Ectodermal cell (in vitro differentiated cells): Measurements from ENCODE around the gene CLN6.
"Not testable (repeated sequence)": the region's sequence is repeated elsewhere in the genome, so short reads cannot be mapped to it uniquely, and the experiment has no call there.

Source experiments
- H3K27ac ChIP-seq: 2 replicates; pipeline ENCODE4 v1.7.0; 2013; ENCODE audit warnings: mild to moderate bottlenecking, low read depth, low read length; ENCODE audit not compliant: insufficient read depth, poor library complexity, severe bottlenecking
- H3K27me3 ChIP-seq: 2 replicates; pipeline ENCODE4 v1.7.0; 2013; ENCODE audit warnings: mild to moderate bottlenecking, low read length; ENCODE audit not compliant: insufficient read depth, control insufficient read depth, poor library complexity, severe bottlenecking
- H3K36me3 ChIP-seq: one replicate; pipeline ENCODE4 v1.7.0; 2013; ENCODE audit warnings: low read length; ENCODE audit not compliant: control insufficient read depth, insufficient read depth
- H3K4me1 ChIP-seq: one replicate; pipeline ENCODE4 v1.7.0; 2013; ENCODE audit warnings: low read length; ENCODE audit not compliant: control insufficient read depth, insufficient read depth
- H3K4me3 ChIP-seq: 2 replicates; pipeline ENCODE4 v1.7.0; 2013; ENCODE audit warnings: low read depth, low read length, control low read depth; ENCODE audit not compliant: insufficient read depth
- H3K9me3 ChIP-seq: 2 replicates; pipeline ENCODE4 v1.7.0; 2013; ENCODE audit warnings: mild to moderate bottlenecking, low read length, moderate library complexity; ENCODE audit not compliant: control insufficient read depth
- WGBS, 2 experiments: methylation state at CpG; one replicate each; pipeline ENCODE4 v1.1.7; 2013; ENCODE audit warnings: missing lambda C conversion rate in 2 of 2; 5-methylcytosine and 5-hydroxymethylcytosine counted together

The CLN6 gene

GRCh38 chr15:68207176-68207935, 22.2 kb downstream of the CLN6 start:
- 87 to 88% methylated on average over 12 of the region's 12 CpGs for WGBS, 2 experiments
- Histone ChIP-seq H3K27ac (no peak overlapping the region), H3K27me3 (no peaks in the 10 kb centered on the region), H3K4me3 (no peak overlapping the region), H3K4me1 (peaks cover 38% of the 10 kb centered on the region), H3K36me3 (no peaks in the 10 kb centered on the region), H3K9me3 (no peaks in the 10 kb centered on the region)

GRCh38 chr15:68206711-68207151, 22.8 kb downstream of the CLN6 start:
- Histone ChIP-seq H3K4me1 (peaks cover 40% of the 10 kb centered on the region), H3K27ac (no peak overlapping the region), H3K4me3 (no peak overlapping the region), H3K36me3 (no peaks in the 10 kb centered on the region), H3K9me3 (no peaks in the 10 kb centered on the region), H3K27me3 (no peaks in the 10 kb centered on the region)
- whole genome bisulfite sequencing, 2 experiments, result 91 to 92% methylated on average over 12 of the region's 12 CpGs

- H3K4me1 ChIP-seq, result peaks cover 43% of the 10 kb centered on the region
- H3K36me3 ChIP-seq, result no peaks in the 10 kb centered on the region
- H3K4me3 ChIP-seq, result no peak overlapping the region
- no peaks in the 10 kb centered on the region for H3K27me3 ChIP-seq
- 69 to 73% methylated on average over 14 of the region's 14 CpGs for WGBS, 2 experiments
- no peaks in the 10 kb centered on the region for H3K9me3 ChIP-seq
- H3K27ac ChIP-seq, result no peak overlapping the region
Measured at GRCh38 chr15:68205954-68206539, 23.5 kb downstream of the CLN6 start.

- H3K9me3 ChIP-seq, result no peaks in the 10 kb centered on the region
- no peak overlapping the region for H3K27ac ChIP-seq
- no peaks in the 10 kb centered on the region for H3K36me3 ChIP-seq
- no peak overlapping the region for H3K4me3 ChIP-seq
- no peaks in the 10 kb centered on the region for H3K27me3 ChIP-seq
- peaks cover 44% of the 10 kb centered on the region for H3K4me1 ChIP-seq
- 92% methylated on average over 13 of the region's 13 CpGs for whole genome bisulfite sequencing, 2 experiments
Measured at GRCh38 chr15:68205558-68205944, 24.0 kb downstream of the CLN6 start.

- WGBS, 2 experiments, result 94% methylated on average over 16 of the region's 16 CpGs
Measured at GRCh38 chr15:68204776-68205557, 24.6 kb downstream of the CLN6 start, which contains the start of gene CALML4. CALML4 (minus strand) TSS chr15:68205332; CDS start chr15:68205247, 85 bp downstream.

GRCh38 chr15:68204361-68204760, 25.2 kb downstream of the CLN6 start:
- H3K27ac ChIP-seq, result no peak overlapping the region

More at GRCh38 chr15:68204776-68205557, 24.6 kb downstream of the CLN6 start, which contains the start of gene CALML4:
- Histone ChIP-seq H3K36me3 (no peaks in the 10 kb centered on the region), H3K27ac (no peak within 1 kb of the TSS), H3K4me1 (peaks cover 44% of the 10 kb centered on the region), H3K27me3 (no peaks in the 10 kb centered on the region), H3K9me3 (no peaks in the 10 kb centered on the region), H3K4me3 (no peak within 1 kb of the TSS)

GRCh38 chr15:68203956-68204355, 25.6 kb downstream of the CLN6 start:
- no peak overlapping the region for H3K4me3 ChIP-seq
- 91 to 96% methylated on average over 5 of the region's 5 CpGs for WGBS, 2 experiments
- H3K27me3 ChIP-seq, result no peaks in the 10 kb centered on the region
- H3K4me1 ChIP-seq, result peaks cover 46% of the 10 kb centered on the region
- H3K27ac ChIP-seq, result no peak overlapping the region
- H3K9me3 ChIP-seq, result no peaks in the 10 kb centered on the region
- H3K36me3 ChIP-seq, result no peaks in the 10 kb centered on the region

More at GRCh38 chr15:68204361-68204760, 25.2 kb downstream of the CLN6 start:
- no peak overlapping the region for H3K4me3 ChIP-seq
- H3K27me3 ChIP-seq, result no peaks in the 10 kb centered on the region
- peaks cover 46% of the 10 kb centered on the region for H3K4me1 ChIP-seq
- H3K9me3 ChIP-seq, result no peaks in the 10 kb centered on the region
- no peaks in the 10 kb centered on the region for H3K36me3 ChIP-seq
- WGBS, 2 experiments, result 93 to 95% methylated on average over 7 of the region's 7 CpGs

GRCh38 chr15:68203486-68203885, 26.0 kb downstream of the CLN6 start:
- Histone ChIP-seq H3K27ac (no peak overlapping the region), H3K27me3 (no peaks in the 10 kb centered on the region), H3K4me1 (peaks cover 46% of the 10 kb centered on the region), H3K36me3 (no peaks in the 10 kb centered on the region), H3K9me3 (no peaks in the 10 kb centered on the region), H3K4me3 (no peak overlapping the region)
- WGBS, 2 experiments, result 94 to 96% methylated on average over 5 of the region's 5 CpGs

GRCh38 chr15:68202994-68203393, 26.5 kb downstream of the CLN6 start:
- not testable (repeated sequence) for H3K27me3 ChIP-seq, H3K9me3 ChIP-seq, H3K4me3 ChIP-seq, H3K27ac ChIP-seq, H3K36me3 ChIP-seq
- 95 to 97% methylated on average over 7 of the region's 7 CpGs for WGBS, 2 experiments
- peaks cover 46% of the 10 kb centered on the region for H3K4me1 ChIP-seq

- Histone ChIP-seq H3K4me3 (no peak overlapping the region), H3K9me3 (no peaks in the 10 kb centered on the region), H3K4me1 (peaks cover 43% of the 10 kb centered on the region), H3K27ac (no peak overlapping the region), H3K36me3 (no peaks in the 10 kb centered on the region), H3K27me3 (no peaks in the 10 kb centered on the region)
- 0 to 17% methylated on average over 1 to 3 of the region's 3 CpGs for WGBS, 2 experiments
Measured at GRCh38 chr15:68201879-68202261, 27.7 kb downstream of the CLN6 start.
